Esophagus squamous epithelium (tissue), 4 donors: Measurements from ENCODE around the gene GATAD2A.

Experiments
- CTCF ChIP-seq, 6 experiments: fragments of 450-650 bp in 4 of 6; fragments of 200-600 bp in 2 of 6; sonication (generic) in 2 of 6; IDR thresholded peaks; one replicate each; pipeline ENCODE4 v1.5.1; 2016 to 2019; ENCODE audit warnings: antibody characterized with exemption in 6 of 6, mild to moderate bottlenecking in 4 of 6, moderate library complexity in 4 of 6
- POLR2A ChIP-seq, 4 donors: fragments of 450-650 bp; IDR thresholded peaks; one replicate each; pipeline ENCODE4 v1.6.1; 2017; ENCODE audit warnings: antibody characterized with exemption in 4 of 4, mild to moderate bottlenecking in 4 of 4, moderate library complexity in 3 of 4

DNA sequence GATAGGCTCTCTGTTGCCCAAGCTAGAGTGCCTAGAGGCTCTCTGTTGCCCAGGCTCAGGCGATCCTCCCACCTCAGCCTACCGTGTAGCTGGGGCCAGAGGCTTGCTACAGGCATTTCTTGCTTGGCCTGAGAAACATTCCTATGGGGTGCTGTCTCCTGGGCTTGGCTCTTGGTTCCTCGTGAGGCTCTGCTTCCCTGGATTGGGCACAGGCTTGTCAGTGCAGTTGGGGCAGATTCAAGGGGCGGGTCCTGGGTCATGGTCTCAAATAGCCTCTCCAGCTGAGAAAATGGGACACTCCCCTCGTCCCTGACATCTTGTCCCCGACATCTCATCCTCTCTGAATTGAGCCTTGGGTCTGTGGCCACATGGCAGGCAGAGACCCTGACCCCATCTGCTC, 105.0 kb downstream of the GATAD2A start:
- TF ChIP-seq CTCF (IDR thresholded peaks at IDR 0.05), result no peak
- TF ChIP-seq POLR2A (IDR thresholded peaks at IDR 0.05), result no peak
